ENCODE results near the gene CRYBG3.
"Not testable (repeated sequence)": the region's sequence is repeated elsewhere in the genome, so short reads cannot be mapped to it uniquely, and the experiment has no call there.

GRCh38 chr3:97910236-97910831 is 88.5 kb downstream of the CRYBG3 start:
- not testable (repeated sequence) for TF ChIP-seq YY1 (IDR thresholded peaks at IDR 0.05; ENCODE audit: insufficient read depth, insufficient read length); SUZ12 (IDR thresholded peaks at IDR 0.05; ENCODE audit: extremely low read depth, insufficient read depth, insufficient read length)

Measured in NT2/D1 (cell line).